LNCaP clone FGC (cell line): ENCODE data around the gene PLOD3.

Source experiments
- DNase-seq: peaks from one replicate; pipeline ENCODE4 v3.0.0-alpha.2; 2011; ENCODE audit warnings: low read depth
- H3K4me3 ChIP-seq: 2 replicates; pipeline ENCODE4 v1.5.1; 2011; ENCODE audit warnings: mild to moderate bottlenecking, low read depth, low read length, control low read depth
- CTCF ChIP-seq: IDR thresholded peaks from 2 replicates; pipeline ENCODE4 v1.5.1; 2012; ENCODE audit warnings: mild to moderate bottlenecking; ENCODE audit not compliant: control insufficient read depth, insufficient read depth; ENCODE audit errors: extremely low read depth

The PLOD3 gene

GRCh38 chr7:101156866-101157589 is 60.4 kb downstream of the PLOD3 start:
- H3K4me3 ChIP-seq, result peak overlapping the region; percentile 30
- TF ChIP-seq CTCF, result no peak
- DNase-seq, result peak; percentile 91

- no peak for DNase-seq
- no peak overlapping the region for H3K4me3 ChIP-seq
- TF ChIP-seq CTCF, result no peak
These were observed 61.1 kb downstream of the PLOD3 start for GRCh38 chr7:101156277-101156676.
